IPS-20b (cell line): ENCODE results near the gene PCDH1.
"Not testable (repeated sequence)": the region's sequence is repeated elsewhere in the genome, so short reads cannot be mapped to it uniquely, and the experiment has no call there.

Experiments
- H3K27ac ChIP-seq: one replicate; pipeline ENCODE4 v1.5.1; 2013; ENCODE audit warnings: low read length
- H3K27me3 ChIP-seq: 2 replicates; pipeline ENCODE4 v1.6.1; 2013; ENCODE audit warnings: mild to moderate bottlenecking, low read length, inconsistent platforms; ENCODE audit not compliant: insufficient read depth
- H3K36me3 ChIP-seq: 2 replicates; pipeline ENCODE4 v1.6.1; 2013; ENCODE audit warnings: low read depth, mild to moderate bottlenecking, inconsistent platforms, low read length, moderate library complexity; ENCODE audit not compliant: insufficient read depth
- H3K4me1 ChIP-seq: 2 replicates; pipeline ENCODE4 v1.6.1; 2013; ENCODE audit warnings: mild to moderate bottlenecking, control low read depth, inconsistent platforms, low read length, moderate library complexity; ENCODE audit not compliant: insufficient read depth
- H3K4me3 ChIP-seq: 2 replicates; pipeline ENCODE4 v1.5.1; 2013; ENCODE audit warnings: mild to moderate bottlenecking, low read length, inconsistent platforms
- H3K9ac ChIP-seq: 2 replicates; pipeline ENCODE4 v1.6.1; 2013; ENCODE audit warnings: low read depth, mild to moderate bottlenecking, inconsistent platforms, low read length, moderate library complexity
- H3K9me3 ChIP-seq: 2 replicates; pipeline ENCODE4 v1.6.1; 2013; ENCODE audit warnings: mild to moderate bottlenecking, low read depth, low read length, inconsistent platforms; ENCODE audit not compliant: insufficient read depth

PCDH1 gene

GRCh38 chr5:141878186-141878710 lies at the start of gene PCDH1:
Gene PCDH1, minus strand, starts transcription at chr5:141878410. Its CDS starts 148 bp downstream, at chr5:141878262.
- H3K9me3 ChIP-seq, result no peaks in the 10 kb centered on the region
- H3K27ac ChIP-seq, result peak within 1 kb of the TSS; percentile 84
- peak within 1 kb of the TSS; percentile 83 for H3K4me3 ChIP-seq
- H3K9ac ChIP-seq, result peak within 1 kb of the TSS; percentile 93; the same call in 1 of the 2 replicates
- H3K36me3 ChIP-seq, result no peaks in the 10 kb centered on the region
- H3K27me3 ChIP-seq, result peaks cover 47% of the 10 kb centered on the region
- H3K4me1 ChIP-seq, result peaks cover 52% of the 10 kb centered on the region

DNA sequence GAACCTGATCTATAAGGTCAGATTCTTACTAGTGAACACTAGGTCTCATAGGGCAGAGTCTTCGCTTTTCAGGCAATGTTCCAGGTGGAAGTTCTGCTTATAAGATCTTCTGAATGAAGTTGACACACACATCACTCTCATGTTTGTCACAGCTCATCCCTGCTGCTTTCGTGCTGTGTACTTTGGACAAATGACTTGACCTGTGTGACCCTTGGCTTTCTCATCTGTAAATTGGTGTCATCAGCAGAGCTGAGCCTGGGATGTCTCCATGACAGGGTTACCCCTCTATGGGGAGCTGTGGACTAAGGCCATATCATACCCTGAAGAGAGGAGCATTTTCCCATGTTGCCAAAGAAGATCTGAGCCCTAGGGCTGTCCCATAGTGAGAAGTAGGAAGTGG lies 48.2 kb upstream of the PCDH1 start:
- Histone ChIP-seq H3K27ac (no peak overlapping the region), H3K27me3 (no peaks in the 10 kb centered on the region), H3K4me3 (no peak overlapping the region), H3K9ac (no peak overlapping the region), H3K36me3 (peaks cover 62% of the 10 kb centered on the region), H3K4me1 (0 out of 2 replicates have a peak, but pooled peaks cover 2% of the 10 kb centered on the region), H3K9me3 (no peaks in the 10 kb centered on the region)

DNA sequence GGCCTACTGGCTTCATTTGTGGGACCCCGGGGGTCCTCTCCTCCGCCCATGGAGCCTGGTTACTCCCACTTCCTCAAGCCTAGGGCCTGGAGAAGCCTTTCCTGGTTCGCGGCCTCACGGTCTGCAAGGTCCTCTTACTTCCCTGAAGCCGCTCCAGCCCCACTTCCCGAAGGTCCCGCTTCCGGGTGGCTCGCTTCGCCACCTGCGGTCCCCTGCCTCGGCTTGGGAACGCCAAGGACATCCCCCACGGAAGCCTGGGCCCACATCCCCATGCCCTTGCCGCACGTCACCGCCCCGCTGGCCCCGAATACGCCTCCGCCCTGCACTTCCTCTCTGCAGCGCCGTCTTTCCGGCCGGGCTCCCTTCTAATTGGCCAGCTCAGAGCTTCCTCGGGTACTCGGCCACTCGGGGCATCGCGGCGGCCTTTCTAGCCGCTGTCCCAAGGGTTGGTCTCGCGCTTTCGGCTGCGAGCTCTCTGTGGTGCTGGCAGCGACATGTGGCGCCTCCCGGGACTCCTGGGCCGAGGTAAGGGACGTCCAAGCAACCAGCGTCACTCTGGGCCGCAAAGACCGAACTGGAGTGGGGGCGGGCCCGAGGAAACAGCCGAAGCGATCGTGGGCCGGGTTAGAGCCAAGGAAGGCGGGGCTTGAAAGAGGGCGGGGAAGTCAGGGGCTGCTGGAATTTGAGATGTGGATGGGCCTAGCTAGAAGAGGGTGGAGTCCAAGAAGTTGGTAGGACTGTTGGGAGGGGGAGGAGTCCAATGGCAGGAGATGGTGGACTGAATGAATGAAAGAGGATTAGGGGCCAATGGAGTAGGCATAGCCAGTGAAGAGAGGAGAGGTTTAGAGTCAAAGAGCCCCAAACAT lies 45.5 kb upstream of the PCDH1 start, which contains the start of gene DELE1:
Gene DELE1, plus strand, starts transcription at position 424 of the 866 bp plus-strand sequence. Its CDS starts 71 bp downstream, at position 495.
- H3K36me3 ChIP-seq, result peaks cover 35% of the 10 kb centered on the region
- peak within 1 kb of the TSS; percentile 83 for H3K27ac ChIP-seq
- H3K4me1 ChIP-seq, result 0 out of 2 replicates have a peak, but pooled peaks cover 2% of the 10 kb centered on the region
- peak within 1 kb of the TSS; percentile 86 for H3K4me3 ChIP-seq
- H3K27me3 ChIP-seq, result no peaks in the 10 kb centered on the region
- H3K9me3 ChIP-seq, result no peaks in the 10 kb centered on the region
- peak within 1 kb of the TSS; percentile 87 for H3K9ac ChIP-seq

GRCh38 chr5:141922827-141923447 lies 44.7 kb upstream of the PCDH1 start:
- Histone ChIP-seq H3K36me3 (peaks cover 27% of the 10 kb centered on the region), H3K4me3 (peak overlapping the region; percentile 86), H3K9ac (peak overlapping the region; percentile 87; the same call in 1 of the 2 replicates), H3K27ac (peak overlapping the region; percentile 83)
- H3K9me3 ChIP-seq, H3K27me3 ChIP-seq, H3K4me1 ChIP-seq: not testable (repeated sequence)

GRCh38 chr5:141920771-141921170 lies 42.6 kb upstream of the PCDH1 start:
- H3K27ac ChIP-seq, result no peak overlapping the region
- peaks cover 6% of the 10 kb centered on the region; the same call in 1 of the 2 replicates for H3K36me3 ChIP-seq
- H3K27me3 ChIP-seq, result 0 out of 2 replicates have a peak, but pooled peaks cover 7% of the 10 kb centered on the region

GRCh38 chr5:141919218-141920119 lies 41.3 kb upstream of the PCDH1 start:
- Histone ChIP-seq H3K9me3 (no peaks in the 10 kb centered on the region), H3K27ac (no peak overlapping the region), H3K36me3 (no peaks in the 10 kb centered on the region), H3K9ac (no peak overlapping the region), H3K4me1 (0 out of 2 replicates have a peak, but pooled peaks cover 2% of the 10 kb centered on the region), H3K4me3 (no peak overlapping the region), H3K27me3 (peaks cover 16% of the 10 kb centered on the region)

More at GRCh38 chr5:141920771-141921170, 42.6 kb upstream of the PCDH1 start:
- Histone ChIP-seq H3K9me3 (no peaks in the 10 kb centered on the region), H3K4me1 (0 out of 2 replicates have a peak, but pooled peaks cover 2% of the 10 kb centered on the region), H3K9ac (no peak overlapping the region), H3K4me3 (no peak overlapping the region)

DNA sequence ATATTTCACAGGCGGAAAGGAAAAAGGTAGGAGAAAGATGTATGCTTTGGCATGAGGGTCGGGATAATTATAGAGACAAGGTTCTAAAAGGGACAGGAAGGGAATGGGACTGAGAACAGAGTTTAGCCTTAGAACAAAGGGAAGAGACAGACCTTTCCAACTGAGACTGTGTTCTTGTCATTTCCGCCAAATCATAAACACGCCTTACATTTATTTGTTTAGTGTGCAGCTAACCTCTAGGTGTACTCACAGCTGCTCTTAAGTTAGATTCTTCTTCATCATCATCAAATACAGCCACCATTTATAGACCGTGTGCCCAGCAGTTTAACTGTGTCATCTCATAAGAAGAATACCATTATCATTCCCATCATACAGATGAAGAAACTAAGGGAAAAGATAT lies 39.5 kb upstream of the PCDH1 start:
- no peak overlapping the region for H3K27ac ChIP-seq
- H3K9me3 ChIP-seq, result no peaks in the 10 kb centered on the region
- no peaks in the 10 kb centered on the region for H3K36me3 ChIP-seq
- H3K27me3 ChIP-seq, result peaks cover 33% of the 10 kb centered on the region
- no peak overlapping the region for H3K4me3 ChIP-seq
- H3K9ac ChIP-seq, result no peak overlapping the region
- peaks cover 7% of the 10 kb centered on the region; the same call in 1 of the 2 replicates for H3K4me1 ChIP-seq

GRCh38 chr5:141916522-141916921 lies 38.3 kb upstream of the PCDH1 start:
- H3K4me1 ChIP-seq, result peaks cover 7% of the 10 kb centered on the region; the same call in 1 of the 2 replicates
- H3K27ac ChIP-seq, result no peak overlapping the region
- H3K27me3 ChIP-seq, result peaks cover 39% of the 10 kb centered on the region
- H3K36me3 ChIP-seq, result no peaks in the 10 kb centered on the region
- no peaks in the 10 kb centered on the region for H3K9me3 ChIP-seq
- no peak overlapping the region for H3K9ac ChIP-seq
- H3K4me3 ChIP-seq, result no peak overlapping the region

GRCh38 chr5:141915881-141916336 lies 37.7 kb upstream of the PCDH1 start:
- peaks cover 39% of the 10 kb centered on the region for H3K27me3 ChIP-seq
- H3K4me1 ChIP-seq, result peaks cover 7% of the 10 kb centered on the region; the same call in 1 of the 2 replicates
- H3K9ac ChIP-seq, result no peak overlapping the region
- H3K4me3 ChIP-seq, result no peak overlapping the region
- H3K27ac ChIP-seq, result no peak overlapping the region
- no peaks in the 10 kb centered on the region for H3K36me3 ChIP-seq
- no peaks in the 10 kb centered on the region for H3K9me3 ChIP-seq

DNA sequence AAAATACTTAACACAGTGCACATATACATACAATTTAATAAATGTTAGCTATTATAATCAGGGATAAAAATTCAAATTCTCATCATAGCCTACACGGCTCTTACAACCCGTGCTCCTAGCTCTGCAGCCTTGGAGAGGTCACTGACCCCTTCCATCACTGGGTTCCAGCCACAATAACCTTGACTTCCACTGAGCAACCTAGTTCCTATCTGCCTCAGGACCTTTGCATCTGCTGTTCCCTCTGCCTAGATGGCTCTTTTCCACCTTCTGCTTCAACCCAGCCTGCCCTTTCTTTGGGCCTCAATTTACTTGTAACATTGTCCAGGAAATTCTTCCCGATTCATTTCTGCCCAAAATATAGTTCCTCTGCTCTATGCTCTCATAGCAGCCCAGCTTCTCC lies 36.6 kb upstream of the PCDH1 start:
- Histone ChIP-seq H3K4me1 (peaks cover 7% of the 10 kb centered on the region; the same call in 1 of the 2 replicates), H3K9ac (no peak overlapping the region), H3K4me3 (no peak overlapping the region)

More for the DNA sequence above, 36.6 kb upstream of the PCDH1 start:
- Histone ChIP-seq H3K27ac (no peak overlapping the region), H3K27me3 (peaks cover 39% of the 10 kb centered on the region), H3K36me3 (no peaks in the 10 kb centered on the region), H3K9me3 (no peaks in the 10 kb centered on the region)
